Activated T-helper 17 cell treated with anti-CD3 and anti-CD28 coated beads, Interleukin-2, amount 50 U/mL, for 72 hours (primary cell): ENCODE results near the gene GLOD5. TPM values are rescaled to one million over a fixed set of nuclear protein-coding genes. Genes with fewer than 3 reads are reported as not detected.

Source experiments
- ATAC-seq: fragments of 150-1000 bp; cut with Tn5 transposase; replicated peaks from 2 replicates; pipeline ENCODE4 v1.10.0; 2021; ENCODE audit warnings: mild to moderate bottlenecking, moderate library complexity
- H3K27ac Mint-ChIP-seq: one replicate; pipeline ENCODE4 v1.8.0; 2022; ENCODE audit warnings: mixed read lengths
- H3K27me3 Mint-ChIP-seq: one replicate; pipeline ENCODE4 v1.8.0; 2022; ENCODE audit warnings: mixed read lengths
- H3K36me3 Mint-ChIP-seq: one replicate; pipeline ENCODE4 v1.8.0; 2022; ENCODE audit warnings: low read depth, mild to moderate bottlenecking, mixed read lengths
- H3K4me1 Mint-ChIP-seq: one replicate; pipeline ENCODE4 v1.8.0; 2022; ENCODE audit warnings: mixed read lengths
- H3K4me3 Mint-ChIP-seq: one replicate; pipeline ENCODE4 v1.8.0; 2022; ENCODE audit warnings: mild to moderate bottlenecking, mixed read lengths
- H3K9me3 Mint-ChIP-seq: one replicate; pipeline ENCODE4 v1.8.0; 2022; ENCODE audit warnings: mixed read lengths
- total RNA-seq, 2 donors: library from RNA; stranded (reverse); gene quantifications; one replicate each; pipeline ENCODE4 v1.2.3, GENCODE V29; 2022

Gene GLOD5
- total RNA-seq, result not detected

- Mint-ChIP-seq H3K27me3 (no peaks in the 10 kb centered on the region), H3K36me3 (no peaks in the 10 kb centered on the region), H3K4me1 (no peaks in the 10 kb centered on the region), H3K27ac (peak within 1 kb of the TSS; percentile 39), H3K4me3 (peak within 1 kb of the TSS; percentile 28), H3K9me3 (no peaks in the 10 kb centered on the region)
- peak; percentile 83 for ATAC-seq
Observed at GRCh38 chrX:48761674-48762471, at the start of gene GLOD5. GLOD5 (plus strand) TSS chrX:48761747; CDS start chrX:48761791, 44 bp downstream.

GRCh38 chrX:48711929-48712505 lies 49.5 kb upstream of the GLOD5 start:
- Mint-ChIP-seq H3K27me3 (no peaks in the 10 kb centered on the region), H3K36me3 (peaks cover 13% of the 10 kb centered on the region), H3K4me3 (peak overlapping the region; percentile 76), H3K27ac (peak overlapping the region; percentile 91), H3K9me3 (no peaks in the 10 kb centered on the region), H3K4me1 (peaks cover 63% of the 10 kb centered on the region)
- peak; percentile 10 for ATAC-seq

- Mint-ChIP-seq H3K36me3 (peaks cover 13% of the 10 kb centered on the region), H3K27ac (peak overlapping the region; percentile 91), H3K4me3 (peak overlapping the region; percentile 76), H3K9me3 (no peaks in the 10 kb centered on the region), H3K4me1 (peaks cover 73% of the 10 kb centered on the region), H3K27me3 (no peaks in the 10 kb centered on the region)
- ATAC-seq, result peak; percentile 54
Observed at GRCh38 chrX:48713847-48714246, 47.7 kb upstream of the GLOD5 start.

GRCh38 chrX:48714573-48714972 lies 47.0 kb upstream of the GLOD5 start:
- Mint-ChIP-seq H3K27ac (peak overlapping the region; percentile 91), H3K36me3 (peaks cover 13% of the 10 kb centered on the region), H3K4me3 (peak overlapping the region; percentile 76), H3K4me1 (peaks cover 77% of the 10 kb centered on the region), H3K27me3 (no peaks in the 10 kb centered on the region), H3K9me3 (no peaks in the 10 kb centered on the region)
- peak; percentile 29 for ATAC-seq

- ATAC-seq, result peak; percentile 44
- Mint-ChIP-seq H3K9me3 (no peaks in the 10 kb centered on the region), H3K4me3 (peak overlapping the region; percentile 76), H3K4me1 (peaks cover 77% of the 10 kb centered on the region), H3K36me3 (peaks cover 13% of the 10 kb centered on the region), H3K27me3 (no peaks in the 10 kb centered on the region), H3K27ac (peak overlapping the region; percentile 91)
Observed at GRCh38 chrX:48715072-48715471, 46.5 kb upstream of the GLOD5 start.

- Mint-ChIP-seq H3K27ac (peak overlapping the region; percentile 91), H3K27me3 (no peaks in the 10 kb centered on the region), H3K4me1 (peaks cover 71% of the 10 kb centered on the region), H3K36me3 (peaks cover 13% of the 10 kb centered on the region), H3K9me3 (no peaks in the 10 kb centered on the region), H3K4me3 (peak overlapping the region; percentile 76)
- ATAC-seq, result peak; percentile 31
Observed at GRCh38 chrX:48715876-48716502, 45.6 kb upstream of the GLOD5 start.

- ATAC-seq, result peak; percentile 22
- H3K9me3 Mint-ChIP-seq, result no peaks in the 10 kb centered on the region
- peaks cover 36% of the 10 kb centered on the region for H3K4me1 Mint-ChIP-seq
- no peak overlapping the region for H3K27ac Mint-ChIP-seq
- H3K36me3 Mint-ChIP-seq, result no peaks in the 10 kb centered on the region
- no peak overlapping the region for H3K4me3 Mint-ChIP-seq
- no peaks in the 10 kb centered on the region for H3K27me3 Mint-ChIP-seq
Observed at GRCh38 chrX:48719958-48720357, 41.6 kb upstream of the GLOD5 start.

GRCh38 chrX:48720577-48721250 lies 40.8 kb upstream of the GLOD5 start:
- Mint-ChIP-seq H3K9me3 (no peaks in the 10 kb centered on the region), H3K27ac (no peak overlapping the region), H3K4me3 (no peak overlapping the region), H3K36me3 (no peaks in the 10 kb centered on the region), H3K27me3 (no peaks in the 10 kb centered on the region), H3K4me1 (peaks cover 31% of the 10 kb centered on the region)
- peak; percentile 70 for ATAC-seq

- no peak overlapping the region for H3K4me3 Mint-ChIP-seq
- H3K27ac Mint-ChIP-seq, result no peak overlapping the region
- H3K4me1 Mint-ChIP-seq, result peaks cover 32% of the 10 kb centered on the region
- H3K36me3 Mint-ChIP-seq, result no peaks in the 10 kb centered on the region
- H3K9me3 Mint-ChIP-seq, result peaks cover 4% of the 10 kb centered on the region
- no peaks in the 10 kb centered on the region for H3K27me3 Mint-ChIP-seq
- ATAC-seq, result no peak
Observed at GRCh38 chrX:48721916-48722315, 39.6 kb upstream of the GLOD5 start.

- ATAC-seq, result peak; percentile 45
- Mint-ChIP-seq H3K9me3 (peaks cover 17% of the 10 kb centered on the region), H3K4me1 (peaks cover 25% of the 10 kb centered on the region), H3K27me3 (no peaks in the 10 kb centered on the region), H3K36me3 (no peaks in the 10 kb centered on the region), H3K4me3 (no peak overlapping the region), H3K27ac (peak overlapping the region; percentile 78)
Observed at GRCh38 chrX:48726596-48726995, 35.0 kb upstream of the GLOD5 start.

- peak; percentile 55 for ATAC-seq
- peak overlapping the region; percentile 36 for H3K27ac Mint-ChIP-seq
- peaks cover 17% of the 10 kb centered on the region for H3K9me3 Mint-ChIP-seq
Observed at GRCh38 chrX:48728653-48729052, 32.9 kb upstream of the GLOD5 start.

GRCh38 chrX:48736303-48736702 lies 25.2 kb upstream of the GLOD5 start:
- peak overlapping the region; percentile 93 for H3K27ac Mint-ChIP-seq
- H3K9me3 Mint-ChIP-seq, result no peaks in the 10 kb centered on the region
- peak; percentile 50 for ATAC-seq
- H3K4me3 Mint-ChIP-seq, result peak overlapping the region; percentile 88
- H3K36me3 Mint-ChIP-seq, result no peaks in the 10 kb centered on the region
- no peaks in the 10 kb centered on the region for H3K27me3 Mint-ChIP-seq
- H3K4me1 Mint-ChIP-seq, result peaks cover 4% of the 10 kb centered on the region

More at GRCh38 chrX:48728653-48729052, 32.9 kb upstream of the GLOD5 start:
- peaks cover 25% of the 10 kb centered on the region for H3K4me1 Mint-ChIP-seq
- no peaks in the 10 kb centered on the region for H3K36me3 Mint-ChIP-seq
- no peaks in the 10 kb centered on the region for H3K27me3 Mint-ChIP-seq
- no peak overlapping the region for H3K4me3 Mint-ChIP-seq

GRCh38 chrX:48736878-48737212 lies 24.7 kb upstream of the GLOD5 start:
- no peak for ATAC-seq
- Mint-ChIP-seq H3K4me3 (peak overlapping the region; percentile 88), H3K4me1 (peaks cover 4% of the 10 kb centered on the region), H3K27ac (peak overlapping the region; percentile 93), H3K9me3 (no peaks in the 10 kb centered on the region), H3K27me3 (no peaks in the 10 kb centered on the region), H3K36me3 (no peaks in the 10 kb centered on the region)

GRCh38 chrX:48737213-48737938 lies 24.2 kb upstream of the GLOD5 start:
- Mint-ChIP-seq H3K9me3 (no peaks in the 10 kb centered on the region), H3K36me3 (no peaks in the 10 kb centered on the region), H3K27me3 (no peaks in the 10 kb centered on the region), H3K4me1 (peaks cover 4% of the 10 kb centered on the region), H3K27ac (peak overlapping the region; percentile 93), H3K4me3 (peak overlapping the region; percentile 88)
- peak; percentile 98 for ATAC-seq
